AML-193 (cell line): ENCODE results near the gene MED17.

Source experiments
- DNase-seq, 2 experiments: peaks; one replicate each; lab custom pipeline; 2025; lab: John Stamatoyannopoulos, UW

The MED17 gene

DNA sequence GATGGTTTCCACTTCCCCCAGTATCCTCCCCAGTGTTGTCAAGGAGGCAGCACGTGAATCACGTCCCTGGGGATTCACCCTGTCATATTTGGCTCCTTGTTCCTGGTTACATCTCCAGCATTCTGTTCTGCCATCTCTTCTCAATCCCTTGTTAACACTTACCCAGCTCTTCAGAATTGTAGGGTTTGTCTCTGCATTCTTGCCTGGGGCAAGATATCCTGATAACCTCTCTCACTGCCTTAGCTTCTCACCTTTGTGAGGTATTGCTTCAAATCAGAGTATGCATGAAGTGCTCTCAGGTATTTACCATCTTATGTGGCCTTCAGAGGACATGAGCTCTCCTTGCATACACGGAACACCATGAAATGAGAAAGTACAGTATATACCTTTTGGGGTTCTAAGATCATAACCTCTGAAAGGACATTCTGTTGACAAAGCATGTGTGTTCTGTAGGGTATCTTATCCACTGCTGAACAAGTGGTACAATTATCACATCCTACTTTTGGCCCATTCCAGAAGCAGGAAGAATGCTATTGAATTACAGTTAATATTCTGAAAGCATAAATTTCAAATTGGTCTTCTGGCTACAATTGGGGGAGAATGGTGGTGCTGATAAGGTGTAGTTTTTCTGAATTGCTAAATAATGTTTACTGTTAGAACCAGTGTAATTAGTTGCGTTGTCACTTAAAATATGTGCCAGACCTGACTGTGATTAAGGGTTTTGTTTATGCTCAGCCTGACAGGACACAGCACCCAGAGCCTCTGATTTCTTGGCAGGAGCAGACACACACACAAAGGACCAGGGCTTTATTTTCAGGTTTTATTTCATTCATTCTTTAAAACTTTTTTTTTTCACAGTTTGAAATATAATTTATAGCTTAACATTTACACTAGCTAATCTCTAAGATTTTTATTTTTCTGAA is 33.6 kb downstream of the MED17 start:
- DNase-seq: no peak

DNA sequence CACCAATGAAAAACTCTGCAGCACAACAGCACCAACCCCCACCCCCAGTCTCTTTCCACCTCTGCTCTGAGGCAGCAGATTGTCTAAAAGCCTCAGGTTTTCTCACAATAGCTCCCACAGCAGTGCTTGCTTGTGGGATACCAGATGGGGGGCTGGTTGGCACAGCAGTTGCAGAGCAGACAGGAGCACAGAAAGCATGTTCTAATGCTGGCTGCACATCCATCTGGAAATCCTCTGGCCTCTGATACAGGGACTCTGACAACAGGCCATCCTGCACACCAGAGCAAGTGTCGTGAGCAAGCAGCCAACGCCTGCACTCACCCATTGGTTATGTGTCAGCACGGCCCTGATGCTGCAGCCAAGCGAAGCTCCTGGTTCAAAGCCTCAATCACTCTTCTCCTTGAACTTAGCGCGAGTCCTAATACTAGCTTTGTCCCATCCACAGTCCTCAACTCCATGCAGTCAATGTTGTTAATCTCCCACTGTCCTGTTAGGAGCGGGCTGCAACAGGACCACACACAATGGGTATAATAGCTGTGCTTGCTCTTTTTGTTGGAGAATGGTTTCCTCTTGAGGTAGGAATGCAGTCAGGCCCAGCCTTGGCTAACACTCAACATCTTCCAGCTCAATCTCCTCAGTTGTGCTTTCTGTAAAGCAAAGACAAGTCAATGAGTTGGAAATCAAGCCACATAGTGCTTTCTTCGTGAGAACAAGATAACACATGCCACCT is 36.0 kb downstream of the MED17 start:
- DNase-seq: no peak

- no peak for DNase-seq
Observed at GRCh38 chr11:93820847-93821246, 36.8 kb downstream of the MED17 start.

- no peak for DNase-seq
Observed at GRCh38 chr11:93821617-93822016, 37.5 kb downstream of the MED17 start.

- no peak for DNase-seq
Observed at GRCh38 chr11:93822359-93822758, 38.3 kb downstream of the MED17 start.

GRCh38 chr11:93823210-93823609 is 39.1 kb downstream of the MED17 start:
- DNase-seq: no peak

- no peak for DNase-seq
Observed at GRCh38 chr11:93827363-93827762, 43.3 kb downstream of the MED17 start.

GRCh38 chr11:93829598-93829997 is 45.5 kb downstream of the MED17 start:
- no peak for DNase-seq

- no peak for DNase-seq
Observed at GRCh38 chr11:93831343-93832127, 47.5 kb downstream of the MED17 start.

DNA sequence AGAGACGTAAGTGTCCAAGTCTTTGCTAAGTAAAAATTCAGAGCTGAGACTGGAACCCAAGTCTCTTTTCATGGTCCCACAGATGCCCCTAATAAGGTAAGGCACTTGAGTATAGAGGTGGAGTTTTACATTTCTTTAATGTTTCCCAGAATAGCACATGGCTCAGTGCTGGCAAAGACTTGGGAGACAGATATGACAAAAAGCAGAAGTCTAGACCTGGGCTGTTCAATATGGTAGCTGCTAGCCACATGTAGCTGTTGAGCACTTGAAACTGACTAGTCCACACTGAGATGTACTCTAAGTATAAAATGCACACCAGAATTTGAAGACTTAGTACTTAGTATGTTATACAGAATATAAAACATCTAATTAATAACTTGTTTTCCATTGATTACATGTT is 48.7 kb downstream of the MED17 start:
- no peak for DNase-seq

- DNase-seq: no peak
Observed at GRCh38 chr11:93838967-93839366, 54.9 kb downstream of the MED17 start.

- no peak for DNase-seq
Observed at GRCh38 chr11:93840180-93840579, 56.1 kb downstream of the MED17 start.

DNA sequence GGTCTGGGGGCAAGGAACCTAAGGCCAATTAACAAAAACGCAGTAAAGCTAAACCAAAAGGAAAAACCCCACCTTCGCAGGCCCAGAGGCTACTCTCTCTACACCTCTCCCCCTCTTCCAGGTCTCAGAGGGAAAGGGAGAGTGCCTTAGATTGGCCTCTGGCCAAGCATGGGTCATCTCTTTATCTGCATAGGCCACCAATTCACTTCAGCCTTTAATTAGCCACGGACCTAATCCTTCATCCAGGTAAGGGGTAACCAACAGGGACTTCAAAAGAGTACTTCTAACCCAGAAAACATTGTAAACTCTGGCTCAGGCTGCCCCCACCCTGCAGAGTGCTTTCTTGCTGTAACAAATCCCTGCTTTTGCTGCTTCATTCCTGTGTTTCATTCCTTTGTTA is 56.9 kb downstream of the MED17 start:
- DNase-seq: no peak

- no peak for DNase-seq
Observed at GRCh38 chr11:93841446-93841845, 57.4 kb downstream of the MED17 start.

DNA sequence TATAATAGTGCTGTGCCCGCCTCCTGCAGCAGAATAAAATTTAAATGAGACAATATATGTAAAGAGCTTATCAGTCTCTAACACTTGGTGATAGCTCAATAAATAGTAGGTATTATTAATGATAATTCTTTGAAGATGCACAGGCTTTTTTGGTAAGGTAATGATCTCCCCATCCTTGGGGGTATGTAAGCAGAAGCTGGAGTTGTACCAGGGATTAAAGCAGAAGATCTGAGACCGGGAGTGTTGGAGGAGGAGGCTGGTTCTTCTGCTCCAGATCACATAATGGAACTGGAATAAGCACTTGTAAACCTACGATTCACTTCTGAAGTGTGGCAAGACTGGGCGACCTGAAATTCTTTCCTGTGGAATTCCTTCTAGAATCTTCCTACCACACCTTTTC is 58.0 kb downstream of the MED17 start:
- DNase-seq: no peak

GRCh38 chr11:93842461-93842860 is 58.4 kb downstream of the MED17 start:
- no peak for DNase-seq

- DNase-seq: no peak
Observed at GRCh38 chr11:93843906-93844305, 59.8 kb downstream of the MED17 start.

- no peak for DNase-seq
Observed at GRCh38 chr11:93844568-93844967, 60.5 kb downstream of the MED17 start.

- no peak for DNase-seq
Observed at GRCh38 chr11:93845181-93846092, 61.4 kb downstream of the MED17 start.

DNA sequence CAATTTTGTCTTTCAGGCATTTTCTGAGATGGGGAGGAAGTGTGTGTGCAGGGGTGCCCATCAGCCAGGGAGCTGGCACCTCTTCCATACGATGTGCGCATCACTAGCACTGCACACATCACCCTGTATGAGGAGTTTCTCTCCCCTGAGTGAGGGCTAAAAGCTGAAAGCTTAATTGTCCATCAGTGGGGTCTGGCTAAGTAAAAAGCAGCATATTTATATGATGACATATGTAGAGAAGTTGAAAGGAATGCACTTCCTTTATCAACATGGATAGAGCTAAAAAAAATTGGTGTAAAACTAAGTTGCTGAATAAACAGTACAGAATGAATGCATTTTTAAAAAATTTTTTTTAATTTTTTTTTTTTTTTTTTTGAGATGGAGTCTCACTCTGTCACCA is 62.3 kb downstream of the MED17 start:
- no peak for DNase-seq

DNA sequence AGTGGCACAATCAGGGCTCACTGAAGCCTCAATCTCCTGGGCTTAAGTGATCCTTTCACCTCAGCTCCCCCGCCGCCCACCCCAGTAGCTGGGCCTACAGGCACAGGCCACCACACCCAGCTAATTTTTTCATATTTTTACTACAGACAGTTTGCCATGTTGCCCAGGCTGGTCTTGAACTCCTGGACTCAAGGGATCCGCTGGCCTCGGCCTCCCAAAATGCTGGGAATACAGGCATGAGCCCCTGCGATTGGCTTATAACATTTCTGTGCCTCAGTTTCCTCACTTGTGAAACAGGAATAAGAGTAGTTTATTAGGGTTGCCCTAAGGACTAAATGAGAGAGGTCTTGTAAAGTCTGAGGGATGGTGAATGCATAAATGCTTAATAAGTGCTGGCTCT is 65.1 kb downstream of the MED17 start:
- DNase-seq: no peak
